Iris pigment epithelial cell (primary cell): ENCODE results near the gene RAX2.
"Not testable (repeated sequence)": the region's sequence is repeated elsewhere in the genome, so short reads cannot be mapped to it uniquely, and the experiment has no call there.

ENCODE experiments used
- DNase-seq: peaks from one replicate; pipeline ENCODE4 v3.0.0-alpha.2; 2011; ENCODE audit warnings: low read depth

Gene RAX2

GRCh38 chr19:3771906-3772455, at the start of gene RAX2:
TSS of gene RAX2 (minus strand) at chr19:3772228. CDS start at chr19:3771742, 486 bp downstream.
- DNase-seq: no peak

- DNase-seq: no peak
These were observed 49.1 kb upstream of the RAX2 start for GRCh38 chr19:3821156-3821555.

- no peak for DNase-seq
These were observed 48.0 kb upstream of the RAX2 start for GRCh38 chr19:3819989-3820388.

GRCh38 chr19:3818918-3819317, 46.9 kb upstream of the RAX2 start:
- DNase-seq: no peak

- peak; percentile 44 for DNase-seq
These were observed 46.4 kb upstream of the RAX2 start for GRCh38 chr19:3818466-3818865.

GRCh38 chr19:3817761-3818160, 45.7 kb upstream of the RAX2 start:
- no peak for DNase-seq

GRCh38 chr19:3816566-3817218, 44.7 kb upstream of the RAX2 start:
- no peak for DNase-seq

GRCh38 chr19:3816148-3816547, 44.1 kb upstream of the RAX2 start:
- DNase-seq: not testable (repeated sequence)

- DNase-seq: no peak
These were observed 42.6 kb upstream of the RAX2 start for GRCh38 chr19:3814648-3815047.

GRCh38 chr19:3813473-3814392, 41.7 kb upstream of the RAX2 start:
- DNase-seq: no peak

- no peak for DNase-seq
These were observed 38.8 kb upstream of the RAX2 start for GRCh38 chr19:3810708-3811355.

- DNase-seq: no peak
These were observed 38.1 kb upstream of the RAX2 start for GRCh38 chr19:3809881-3810707.

GRCh38 chr19:3808420-3809143, 36.6 kb upstream of the RAX2 start:
- no peak for DNase-seq

- DNase-seq: no peak
These were observed 35.7 kb upstream of the RAX2 start for GRCh38 chr19:3807574-3808354.

- DNase-seq: no peak
These were observed 35.1 kb upstream of the RAX2 start for GRCh38 chr19:3807131-3807480.

GRCh38 chr19:3805859-3806258, 33.8 kb upstream of the RAX2 start:
- DNase-seq: no peak

GRCh38 chr19:3804429-3804828, 32.4 kb upstream of the RAX2 start:
- DNase-seq: no peak

- no peak for DNase-seq
These were observed 32.0 kb upstream of the RAX2 start for GRCh38 chr19:3803986-3804385.

GRCh38 chr19:3803114-3803888, 31.3 kb upstream of the RAX2 start:
- no peak for DNase-seq
